HepG2 (cell line): ENCODE results near the gene ST7L. TPM values are rescaled to one million over a fixed set of nuclear protein-coding genes. Genes with fewer than 3 reads are reported as not detected.
A peak's percentile ranks its signal among the peaks of the same experiment; 100 is the strongest.

Source experiments
- ARID2 ChIP-seq: sonication (generic); formaldehyde crosslinking; IDR thresholded peaks from 2 replicates; pipeline ENCODE4 v1.8.1; 2022; ENCODE audit warnings: mild to moderate bottlenecking, missing genetic modification reagents, borderline replicate concordance
- HNRNPH1 ChIP-seq: fragments of 200-400 bp; formaldehyde crosslinking; optimal IDR thresholded peaks from 2 replicates; pipeline ENCODE3; 2017; ENCODE audit warnings: mild to moderate bottlenecking, low read depth, low read length
- HOXD1 ChIP-seq: sonication (generic); formaldehyde crosslinking; IDR thresholded peaks from 2 replicates; pipeline ENCODE4 v1.5.0; 2020; ENCODE audit warnings: missing genetic modification reagents
- NKX3-1 ChIP-seq: sonication (generic); formaldehyde crosslinking; IDR thresholded peaks from 2 replicates; pipeline ENCODE4 v1.5.0; 2020; ENCODE audit warnings: missing genetic modification reagents
- PHF20 ChIP-seq: sonication (generic); formaldehyde crosslinking; IDR thresholded peaks from 2 replicates; pipeline ENCODE4 v1.5.0; 2020; ENCODE audit warnings: mild to moderate bottlenecking, missing genetic modification reagents
- PRPF4 ChIP-seq: fragments of 200-400 bp; formaldehyde crosslinking; IDR thresholded peaks from 2 replicates; pipeline ENCODE4 v1.6.1; 2016; ENCODE audit warnings: low read length, low read depth; ENCODE audit not compliant: poor library complexity, severe bottlenecking
- SIN3A ChIP-seq: IDR thresholded peaks from 2 replicates; pipeline ENCODE4 v1.6.1; 2011; ENCODE audit warnings: low read depth, mild to moderate bottlenecking, control low read depth, low read length, borderline replicate concordance
- SNAPC2 ChIP-seq: sonication (generic); formaldehyde crosslinking; IDR thresholded peaks from 2 replicates; pipeline ENCODE4 v1.8.1; 2022; ENCODE audit warnings: mild to moderate bottlenecking, missing genetic modification reagents
- TP53 ChIP-seq: sonication (generic); formaldehyde crosslinking; conservative IDR thresholded peaks from 2 replicates; pipeline ENCODE4 v1.4.0; 2020; ENCODE audit warnings: missing genetic modification reagents
- U2AF1 ChIP-seq: fragments of 200-400 bp; formaldehyde crosslinking; optimal IDR thresholded peaks from 2 replicates; pipeline ENCODE3; 2017; ENCODE audit warnings: mild to moderate bottlenecking, low read depth, low read length
- ZBTB4 ChIP-seq: sonication (generic); formaldehyde crosslinking; IDR thresholded peaks from 2 replicates; pipeline ENCODE4 v1.4.0; 2020; ENCODE audit warnings: missing genetic modification reagents, mild to moderate bottlenecking, borderline replicate concordance
- ZC3H4 ChIP-seq: sonication (generic); formaldehyde crosslinking; IDR thresholded peaks from 2 replicates; pipeline ENCODE4 v1.4.0; 2020; ENCODE audit warnings: missing genetic modification reagents, borderline replicate concordance
- ZFY ChIP-seq: sonication (generic); formaldehyde crosslinking; IDR thresholded peaks from 2 replicates; pipeline ENCODE4 v1.4.0; 2020; ENCODE audit warnings: missing genetic modification reagents
- ZMAT5 ChIP-seq: sonication (generic); formaldehyde crosslinking; IDR thresholded peaks from 2 replicates; pipeline ENCODE4 v1.5.0; 2020; ENCODE audit warnings: mild to moderate bottlenecking, low read depth, missing genetic modification reagents, borderline replicate concordance
- ZNF496 ChIP-seq: sonication (generic); formaldehyde crosslinking; IDR thresholded peaks from 2 replicates; pipeline ENCODE4 v1.8.1; 2023; ENCODE audit warnings: mild to moderate bottlenecking, moderate library complexity, missing genetic modification reagents; ENCODE audit not compliant: insufficient replicate concordance
- ZNF501 ChIP-seq: sonication (generic); formaldehyde crosslinking; IDR thresholded peaks from 2 replicates; pipeline ENCODE4 v1.5.1; 2020; ENCODE audit warnings: mild to moderate bottlenecking, moderate library complexity, missing genetic modification reagents
- ZNF800 ChIP-seq: sonication (generic); formaldehyde crosslinking; IDR thresholded peaks from 2 replicates; pipeline ENCODE4 v1.4.0; 2020; ENCODE audit warnings: missing genetic modification reagents
- polyA plus RNA-seq, 8 experiments: library from polyadenylated mRNA; depleted of rRNA in 3 of 8; stranded (reverse) in 7 of 8; unstranded in 1 of 8; fragments of >200 nt; fragmentation: Illumina TruSeq in 4 of 8; extraction: Trizol in 4 of 8; gene quantifications; 2 replicates each; pipeline versions ENCODE4 v1.2.1 to v1.2.3, GENCODE V29; 2011 to 2016; ENCODE audit warnings: low read depth in 4 of 8, missing spikeins in 1 of 8, mixed read lengths in 1 of 8; ENCODE audit not compliant: insufficient read depth in 1 of 8
- total RNA-seq, 5 experiments: library from RNA; depleted of rRNA; stranded (reverse); fragments of >200 nt; fragmentation: Illumina TruSeq; extraction: Trizol; gene quantifications; 2 replicates each; pipeline ENCODE4 v1.2.3, GENCODE V29; 2016; ENCODE audit warnings: low read depth in 1 of 5
- TF ChIP-seq, protein P1 (sequence below): sonication (generic); formaldehyde crosslinking; IDR thresholded peaks from 2 replicates; pipeline ENCODE4 v1.8.1; 2023; ENCODE audit warnings: mild to moderate bottlenecking, missing genetic modification reagents
- TF ChIP-seq, protein P2 (sequence below): sonication (generic); formaldehyde crosslinking; IDR thresholded peaks from 2 replicates; pipeline ENCODE4 v1.9.0; 2021; ENCODE audit warnings: missing genetic modification reagents, borderline replicate concordance
- TF ChIP-seq, protein P3 (sequence below): sonication (generic); formaldehyde crosslinking; IDR thresholded peaks from 2 replicates; pipeline ENCODE4 v1.4.0; 2020; ENCODE audit warnings: missing genetic modification reagents

ST7L gene
- total and polyA plus RNA-seq, 2 of the 13 experiments (the other 11 are each of a cell fraction or from before 2014, with no cell fraction given) = 8.6 to 19.9 TPM

DNA sequence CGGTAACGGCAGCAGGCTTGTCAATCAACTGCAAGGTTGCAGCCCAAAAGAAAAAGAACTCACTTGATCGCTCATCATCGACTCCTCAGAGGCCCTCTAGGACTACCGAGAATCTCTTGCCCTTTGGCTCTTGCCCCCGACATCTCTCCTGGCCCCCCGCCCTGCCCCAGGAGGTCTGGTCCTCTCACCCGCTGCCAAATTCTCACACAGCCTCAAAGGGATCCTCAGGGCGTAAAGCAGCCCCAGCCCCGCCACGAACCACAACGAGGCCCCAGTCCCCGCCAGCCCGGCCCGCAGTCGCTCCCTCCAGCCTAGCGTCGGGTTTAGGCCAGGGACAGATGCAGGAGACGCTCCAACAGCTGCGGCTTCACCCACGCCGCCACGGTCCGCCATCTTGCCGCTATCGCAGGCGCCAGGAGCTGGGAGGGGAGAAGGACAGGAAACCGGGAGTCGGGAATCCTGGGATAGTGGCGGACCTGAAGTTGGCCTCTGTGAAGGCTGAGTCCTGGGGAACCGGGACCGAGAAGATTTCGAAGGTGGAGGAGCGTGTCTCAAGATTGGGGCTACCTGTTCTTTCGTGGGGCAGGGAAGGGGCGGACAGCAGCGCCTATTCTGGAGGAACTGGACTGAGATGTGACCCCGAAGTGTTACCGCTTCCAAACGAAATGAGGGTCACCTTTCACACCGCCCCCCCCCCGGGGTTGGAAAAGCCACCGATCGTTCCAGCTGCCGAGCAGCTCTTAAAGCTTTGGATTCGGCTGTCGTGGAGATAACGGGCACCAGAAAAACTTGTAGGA lies at the start of gene ST7L (continued):
- TF ChIP-seq TP53 (CRISPR knock-in tag) (no peak), NKX3-1 (CRISPR knock-in tag) (0 out of 2 replicates have a peak, but pooled peaks have one; percentile 13), ZNF501 (CRISPR knock-in tag) (peak; percentile 56), HNRNPH1 (no peak), ZFY (peak; percentile 33; the same call in 1 of the 2 replicates), U2AF1 (no peak), SIN3A (no peak; the same call in 1 of the 2 replicates), ZBTB4 (CRISPR knock-in tag) (no peak), PHF20 (CRISPR knock-in tag) (peak; percentile 59), ZNF800 (CRISPR knock-in tag) (no peak), ZNF496 (no peak), SNAPC2 (no peak), ZMAT5 (CRISPR knock-in tag) (no peak), ZC3H4 (CRISPR knock-in tag) (no peak; the same call in 1 of the 2 replicates), PRPF4 (no peak), HOXD1 (CRISPR knock-in tag) (peak; percentile 68; the same call in 1 of the 2 replicates), ARID2 (0 out of 2 replicates have a peak, but pooled peaks have one; percentile 16)
- TF ChIP-seq, protein P1, sequence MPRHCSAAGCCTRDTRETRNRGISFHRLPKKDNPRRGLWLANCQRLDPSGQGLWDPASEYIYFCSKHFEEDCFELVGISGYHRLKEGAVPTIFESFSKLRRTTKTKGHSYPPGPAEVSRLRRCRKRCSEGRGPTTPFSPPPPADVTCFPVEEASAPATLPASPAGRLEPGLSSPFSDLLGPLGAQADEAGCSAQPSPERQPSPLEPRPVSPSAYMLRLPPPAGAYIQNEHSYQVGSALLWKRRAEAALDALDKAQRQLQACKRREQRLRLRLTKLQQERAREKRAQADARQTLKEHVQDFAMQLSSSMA (CRISPR knock-in tag) = no peak
- TF ChIP-seq, protein P2, sequence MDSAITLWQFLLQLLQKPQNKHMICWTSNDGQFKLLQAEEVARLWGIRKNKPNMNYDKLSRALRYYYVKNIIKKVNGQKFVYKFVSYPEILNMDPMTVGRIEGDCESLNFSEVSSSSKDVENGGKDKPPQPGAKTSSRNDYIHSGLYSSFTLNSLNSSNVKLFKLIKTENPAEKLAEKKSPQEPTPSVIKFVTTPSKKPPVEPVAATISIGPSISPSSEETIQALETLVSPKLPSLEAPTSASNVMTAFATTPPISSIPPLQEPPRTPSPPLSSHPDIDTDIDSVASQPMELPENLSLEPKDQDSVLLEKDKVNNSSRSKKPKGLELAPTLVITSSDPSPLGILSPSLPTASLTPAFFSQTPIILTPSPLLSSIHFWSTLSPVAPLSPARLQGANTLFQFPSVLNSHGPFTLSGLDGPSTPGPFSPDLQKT (CRISPR knock-in tag) = no peak
- TF ChIP-seq, protein P3, sequence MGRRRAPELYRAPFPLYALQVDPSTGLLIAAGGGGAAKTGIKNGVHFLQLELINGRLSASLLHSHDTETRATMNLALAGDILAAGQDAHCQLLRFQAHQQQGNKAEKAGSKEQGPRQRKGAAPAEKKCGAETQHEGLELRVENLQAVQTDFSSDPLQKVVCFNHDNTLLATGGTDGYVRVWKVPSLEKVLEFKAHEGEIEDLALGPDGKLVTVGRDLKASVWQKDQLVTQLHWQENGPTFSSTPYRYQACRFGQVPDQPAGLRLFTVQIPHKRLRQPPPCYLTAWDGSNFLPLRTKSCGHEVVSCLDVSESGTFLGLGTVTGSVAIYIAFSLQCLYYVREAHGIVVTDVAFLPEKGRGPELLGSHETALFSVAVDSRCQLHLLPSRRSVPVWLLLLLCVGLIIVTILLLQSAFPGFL = no peak
